ENCODE measurements around the gene PCGF5.
"Not testable (repeated sequence)": the region's sequence is repeated elsewhere in the genome, so short reads cannot be mapped to it uniquely, and the experiment has no call there.

The PCGF5 gene

DNA sequence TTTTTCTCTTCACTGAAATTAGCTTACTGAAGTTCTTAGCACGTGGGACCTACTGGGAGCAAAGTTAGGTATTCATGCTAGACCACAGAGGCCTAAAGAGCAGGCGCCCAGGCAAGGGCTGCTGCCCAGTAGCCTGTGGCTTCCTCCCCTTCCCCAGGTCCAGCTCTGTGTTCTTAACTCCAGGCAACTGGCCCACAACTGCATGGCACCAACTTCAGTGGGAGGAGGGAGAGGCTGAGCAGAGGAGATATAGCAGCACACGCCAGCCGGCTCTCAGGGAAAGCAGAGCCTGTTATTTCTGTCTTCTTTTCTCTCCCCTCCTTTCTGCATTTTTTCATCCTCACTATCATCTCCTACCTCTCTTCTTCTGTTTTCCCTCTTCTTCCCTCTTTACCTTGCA is 67.4 kb downstream of the PCGF5 start:
- H3K9me3 Mint-ChIP-seq (ENCODE audit: low read depth), result no peaks in the 10 kb centered on the region
- no peaks in the 10 kb centered on the region for H3K4me1 Mint-ChIP-seq (ENCODE audit: low read depth)
- H3K27ac Mint-ChIP-seq, result no peak overlapping the region
- no peaks in the 10 kb centered on the region for H3K36me3 Mint-ChIP-seq
- no peak overlapping the region for H3K4me3 Mint-ChIP-seq
- H3K27me3 Mint-ChIP-seq, result no peaks in the 10 kb centered on the region

- Mint-ChIP-seq H3K36me3 (no peaks in the 10 kb centered on the region), H3K4me3 (no peak overlapping the region), H3K27ac (no peak overlapping the region), H3K4me1 (ENCODE audit: low read depth) (no peaks in the 10 kb centered on the region), H3K9me3 (ENCODE audit: low read depth) (no peaks in the 10 kb centered on the region), H3K27me3 (peaks cover 2% of the 10 kb centered on the region)
These were observed 68.8 kb downstream of the PCGF5 start for GRCh38 chr10:91289305-91289704.

DNA sequence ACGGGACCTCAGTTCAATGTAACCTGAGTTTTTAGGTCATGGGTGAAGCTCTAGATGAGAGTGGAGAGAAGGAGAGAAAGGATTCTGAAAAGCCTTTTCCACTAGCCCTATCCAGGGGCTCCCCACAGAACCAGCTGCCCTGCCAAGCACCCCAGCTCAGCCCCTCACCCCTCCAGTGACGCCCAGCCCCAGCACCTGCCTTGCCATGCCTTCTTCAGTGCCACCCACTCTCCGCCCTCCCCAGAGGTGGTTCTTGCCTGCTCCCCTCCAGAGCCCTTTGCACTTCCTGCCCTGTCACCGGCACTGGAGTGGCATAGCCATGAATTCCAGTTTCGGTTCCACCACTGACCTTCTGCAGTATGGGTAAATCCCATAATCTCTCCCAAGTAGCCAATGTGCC is 70.1 kb downstream of the PCGF5 start:
- Mint-ChIP-seq H3K9me3 (ENCODE audit: low read depth) (no peaks in the 10 kb centered on the region), H3K27me3 (peaks cover 2% of the 10 kb centered on the region), H3K4me3 (no peak overlapping the region), H3K27ac (no peak overlapping the region), H3K36me3 (no peaks in the 10 kb centered on the region), H3K4me1 (ENCODE audit: low read depth) (no peaks in the 10 kb centered on the region)

GRCh38 chr10:91294134-91294906 is 73.9 kb downstream of the PCGF5 start:
- H3K9me3 Mint-ChIP-seq (ENCODE audit: low read depth), result no peaks in the 10 kb centered on the region
- H3K27me3 Mint-ChIP-seq, result peaks cover 4% of the 10 kb centered on the region
- no peak overlapping the region for H3K4me3 Mint-ChIP-seq
- H3K4me1 Mint-ChIP-seq (ENCODE audit: low read depth), result peaks cover 9% of the 10 kb centered on the region
- H3K36me3 Mint-ChIP-seq, result no peaks in the 10 kb centered on the region
- H3K27ac Mint-ChIP-seq, result no peak overlapping the region

GRCh38 chr10:91295346-91295745 is 74.9 kb downstream of the PCGF5 start:
- H3K4me1 Mint-ChIP-seq (ENCODE audit: low read depth), result peaks cover 9% of the 10 kb centered on the region
- no peak overlapping the region for H3K4me3 Mint-ChIP-seq
- no peak overlapping the region for H3K27ac Mint-ChIP-seq
- H3K9me3 Mint-ChIP-seq (ENCODE audit: low read depth), result no peaks in the 10 kb centered on the region
- H3K36me3 Mint-ChIP-seq, result no peaks in the 10 kb centered on the region
- peaks cover 4% of the 10 kb centered on the region for H3K27me3 Mint-ChIP-seq

GRCh38 chr10:91296471-91296870 is 76.0 kb downstream of the PCGF5 start:
- Mint-ChIP-seq H3K27ac (no peak overlapping the region), H3K4me1 (ENCODE audit: low read depth) (peaks cover 9% of the 10 kb centered on the region), H3K9me3 (ENCODE audit: low read depth) (no peaks in the 10 kb centered on the region), H3K4me3 (no peak overlapping the region), H3K27me3 (peaks cover 4% of the 10 kb centered on the region), H3K36me3 (no peaks in the 10 kb centered on the region)

DNA sequence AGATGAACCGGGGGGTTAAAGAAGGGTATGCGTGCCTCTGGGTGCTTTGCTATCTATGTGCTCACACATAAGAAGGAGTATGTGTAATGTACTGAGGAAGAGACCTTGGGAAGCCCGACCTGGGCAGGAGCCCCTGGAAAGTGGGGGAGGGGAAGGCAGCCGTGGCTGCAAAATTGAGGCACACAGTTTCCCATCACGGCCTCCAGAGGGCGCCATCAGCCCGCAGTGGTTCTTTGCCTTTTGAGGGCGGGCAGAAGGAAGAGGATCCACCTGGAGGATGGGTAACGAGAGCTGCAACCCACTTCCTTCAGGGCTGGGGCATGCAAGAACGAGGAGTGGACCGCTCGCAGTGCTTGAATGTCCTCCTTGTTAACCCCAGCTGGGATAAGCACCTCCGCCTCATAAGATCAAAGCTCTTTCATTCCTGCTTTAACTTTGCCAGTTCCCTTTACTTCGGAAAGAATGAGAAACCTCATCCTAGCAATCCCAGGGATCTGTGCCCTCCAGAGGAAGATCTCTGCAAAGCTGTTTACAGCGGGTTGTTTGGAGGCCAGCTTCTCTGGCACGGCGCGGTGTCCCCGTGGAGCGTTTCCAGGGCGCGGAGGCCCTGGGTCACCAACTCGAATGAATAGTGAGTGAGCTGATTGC is 77.9 kb downstream of the PCGF5 start:
- Mint-ChIP-seq H3K36me3 (no peaks in the 10 kb centered on the region), H3K9me3 (ENCODE audit: low read depth) (no peaks in the 10 kb centered on the region), H3K27ac (no peak overlapping the region), H3K4me1 (ENCODE audit: low read depth) (peaks cover 9% of the 10 kb centered on the region), H3K4me3 (peak overlapping the region; percentile 75), H3K27me3 (peaks cover 4% of the 10 kb centered on the region)

GRCh38 chr10:91299999-91300575 is 79.6 kb downstream of the PCGF5 start:
- H3K27me3 Mint-ChIP-seq, result peaks cover 2% of the 10 kb centered on the region
- no peaks in the 10 kb centered on the region for H3K36me3 Mint-ChIP-seq
- H3K27ac Mint-ChIP-seq, result no peak overlapping the region
- no peak overlapping the region for H3K4me3 Mint-ChIP-seq
- H3K9me3 Mint-ChIP-seq (ENCODE audit: low read depth), result no peaks in the 10 kb centered on the region
- peaks cover 9% of the 10 kb centered on the region for H3K4me1 Mint-ChIP-seq (ENCODE audit: low read depth)

GRCh38 chr10:91302946-91303345 is 82.5 kb downstream of the PCGF5 start:
- not testable (repeated sequence) for H3K4me1 Mint-ChIP-seq (ENCODE audit: low read depth); H3K36me3 Mint-ChIP-seq; H3K9me3 Mint-ChIP-seq (ENCODE audit: low read depth); H3K4me3 Mint-ChIP-seq; H3K27me3 Mint-ChIP-seq; H3K27ac Mint-ChIP-seq

DNA sequence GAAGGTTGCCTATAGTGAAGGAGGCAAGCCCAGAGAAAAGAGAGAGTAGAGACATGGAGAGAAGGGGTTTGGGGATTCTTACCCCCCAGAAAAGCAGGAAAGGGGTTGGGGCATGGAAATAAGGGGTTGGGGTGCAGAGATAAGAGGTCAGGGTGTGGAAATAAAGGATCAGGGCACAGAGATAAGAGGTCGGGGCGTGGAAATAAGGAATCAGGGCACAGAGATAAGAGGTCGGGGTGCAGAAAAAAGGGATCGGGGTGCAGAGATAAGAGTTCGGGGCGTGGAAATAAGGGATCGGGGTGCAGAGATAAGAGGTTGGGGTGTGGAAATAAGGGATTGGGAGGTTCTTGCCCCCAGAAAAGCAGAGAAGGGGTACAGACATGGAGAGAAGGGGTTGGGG is 85.5 kb downstream of the PCGF5 start:
- not testable (repeated sequence) for H3K9me3 Mint-ChIP-seq (ENCODE audit: low read depth); H3K36me3 Mint-ChIP-seq; H3K4me1 Mint-ChIP-seq (ENCODE audit: low read depth); H3K27ac Mint-ChIP-seq; H3K4me3 Mint-ChIP-seq; H3K27me3 Mint-ChIP-seq

DNA sequence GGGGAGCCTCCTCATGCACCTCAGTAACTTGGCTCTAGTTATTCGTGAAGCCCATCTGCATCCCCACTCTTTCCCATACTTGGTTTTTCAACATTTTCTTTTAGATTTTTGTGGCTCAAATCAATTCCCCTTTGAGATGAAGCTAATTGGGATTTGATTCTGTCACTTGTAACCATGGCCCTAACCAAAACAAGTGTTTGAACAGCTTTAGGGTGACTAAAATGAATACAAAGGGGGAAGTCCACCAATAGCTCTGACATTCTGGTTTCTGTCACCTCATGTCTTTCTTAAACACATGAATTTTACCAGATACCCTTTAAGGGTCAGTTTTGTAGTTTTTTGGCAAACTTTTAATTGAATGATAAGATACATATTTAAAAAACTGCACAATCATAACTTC is 87.0 kb downstream of the PCGF5 start:
- no peaks in the 10 kb centered on the region for H3K4me1 Mint-ChIP-seq (ENCODE audit: low read depth)
- H3K36me3 Mint-ChIP-seq, result no peaks in the 10 kb centered on the region
- no peak overlapping the region for H3K27ac Mint-ChIP-seq
- peaks cover 3% of the 10 kb centered on the region for H3K27me3 Mint-ChIP-seq
- no peaks in the 10 kb centered on the region for H3K9me3 Mint-ChIP-seq (ENCODE audit: low read depth)
- no peak overlapping the region for H3K4me3 Mint-ChIP-seq

- no peak overlapping the region for H3K4me3 Mint-ChIP-seq
- H3K9me3 Mint-ChIP-seq (ENCODE audit: low read depth), result no peaks in the 10 kb centered on the region
- peaks cover 2% of the 10 kb centered on the region for H3K36me3 Mint-ChIP-seq
- no peak overlapping the region for H3K27ac Mint-ChIP-seq
- H3K27me3 Mint-ChIP-seq, result peaks cover 3% of the 10 kb centered on the region
- H3K4me1 Mint-ChIP-seq (ENCODE audit: low read depth), result no peaks in the 10 kb centered on the region
These were observed 89.2 kb downstream of the PCGF5 start for GRCh38 chr10:91309711-91310110.

DNA sequence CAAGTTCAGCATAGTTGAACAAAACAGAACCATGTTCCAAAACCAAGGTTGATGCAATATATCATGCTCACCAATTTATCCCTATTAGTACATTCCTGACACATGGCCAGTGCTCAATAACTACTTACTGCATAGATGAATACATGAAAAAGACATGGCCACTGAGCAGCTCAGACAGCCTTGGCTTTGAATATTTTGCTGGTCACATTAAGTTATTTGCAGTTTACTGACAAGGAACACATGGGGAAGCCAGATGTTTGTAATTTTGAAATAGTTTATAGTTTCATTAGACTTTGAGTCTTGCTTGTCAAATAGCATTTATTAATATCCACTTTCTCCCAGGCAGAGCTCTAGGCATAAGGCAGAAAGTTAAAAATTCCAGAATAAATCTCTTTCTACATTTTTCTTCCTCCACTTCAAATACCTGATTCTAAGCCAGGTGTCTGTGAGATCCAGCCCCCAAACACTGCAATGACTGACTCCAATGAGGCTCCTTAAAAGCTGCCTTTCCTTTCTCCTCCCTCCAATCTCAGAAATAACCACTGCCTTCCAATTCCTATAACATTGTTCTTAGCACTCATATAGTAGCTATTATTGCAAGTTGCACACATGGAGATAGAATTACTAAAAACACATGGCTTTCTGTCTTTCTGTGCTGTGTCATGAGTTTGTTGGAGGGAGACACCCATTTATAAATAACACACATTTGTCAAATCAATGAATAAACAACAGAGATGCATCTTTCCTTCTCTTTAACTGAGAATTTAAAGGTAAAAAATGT is 91.3 kb downstream of the PCGF5 start:
- Mint-ChIP-seq H3K4me3 (no peak overlapping the region), H3K36me3 (peaks cover 2% of the 10 kb centered on the region), H3K4me1 (ENCODE audit: low read depth) (no peaks in the 10 kb centered on the region)

DNA sequence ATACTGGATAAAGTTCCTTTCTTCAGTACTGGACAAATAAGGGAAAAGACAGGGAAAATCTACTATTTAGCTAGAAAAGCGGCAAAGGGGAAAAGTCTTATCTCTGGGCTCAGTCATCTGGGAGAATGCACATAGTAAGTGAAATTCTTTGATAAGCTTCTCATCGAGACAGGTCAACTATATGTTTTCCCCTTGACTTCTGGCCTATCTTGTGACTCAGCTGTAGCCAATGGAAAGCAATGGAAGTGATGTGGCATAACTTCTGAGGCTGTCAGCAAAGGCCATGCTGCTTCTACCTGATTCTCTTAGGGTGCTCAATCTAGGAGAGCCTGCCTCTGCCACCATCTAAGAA is 91.9 kb downstream of the PCGF5 start:
- no peaks in the 10 kb centered on the region for H3K9me3 Mint-ChIP-seq (ENCODE audit: low read depth)
- H3K4me1 Mint-ChIP-seq (ENCODE audit: low read depth), result no peaks in the 10 kb centered on the region
- H3K27ac Mint-ChIP-seq, result no peak overlapping the region
- H3K27me3 Mint-ChIP-seq, result peaks cover 3% of the 10 kb centered on the region
- peaks cover 2% of the 10 kb centered on the region for H3K36me3 Mint-ChIP-seq
- no peak overlapping the region for H3K4me3 Mint-ChIP-seq

More for the DNA sequence above, 91.3 kb downstream of the PCGF5 start:
- H3K27ac Mint-ChIP-seq, result no peak overlapping the region
- H3K27me3 Mint-ChIP-seq, result peaks cover 3% of the 10 kb centered on the region
- H3K9me3 Mint-ChIP-seq (ENCODE audit: low read depth), result no peaks in the 10 kb centered on the region

- Mint-ChIP-seq H3K9me3 (ENCODE audit: low read depth) (no peaks in the 10 kb centered on the region), H3K4me3 (no peak overlapping the region), H3K27me3 (peaks cover 2% of the 10 kb centered on the region), H3K36me3 (peaks cover 2% of the 10 kb centered on the region), H3K4me1 (ENCODE audit: low read depth) (no peaks in the 10 kb centered on the region), H3K27ac (no peak overlapping the region)
These were observed 93.5 kb downstream of the PCGF5 start for GRCh38 chr10:91313796-91314485.

Measured in activated naive CD8-positive, alpha-beta T cell (primary cell).